Daoy (cell line): ENCODE data around the gene NUB1. TPM values are rescaled to one million over a fixed set of nuclear protein-coding genes. Genes with fewer than 3 reads are reported as not detected.
A peak's percentile ranks its signal among the peaks of the same experiment; 100 is the strongest.

Experiments used
- DNase-seq: peaks from one replicate; pipeline ENCODE4 v3.0.0-alpha.2; 2015; ENCODE audit warnings: low read depth
- total RNA-seq: library from RNA; depleted of rRNA; stranded (reverse); fragments of >200 nt; shearing (Covaris generic); gene quantifications from 2 replicates; pipeline ENCODE4 v1.2.3, GENCODE V29; 2014; rRNA removed

The NUB1 gene
- total RNA-seq, 1 experiment from 2014 or later, result 128 TPM

GRCh38 chr7:151423936-151424335, 82.3 kb downstream of the NUB1 start:
- no peak for DNase-seq

GRCh38 chr7:151424799-151425198, 83.2 kb downstream of the NUB1 start:
- no peak for DNase-seq

- peak; percentile 59 for DNase-seq
Observed at GRCh38 chr7:151425670-151426440, 84.2 kb downstream of the NUB1 start.

GRCh38 chr7:151426441-151426903, 84.9 kb downstream of the NUB1 start:
- peak; percentile 97 for DNase-seq

GRCh38 chr7:151426904-151427704, 85.5 kb downstream of the NUB1 start:
- DNase-seq, result no peak

GRCh38 chr7:151427705-151428377, 86.2 kb downstream of the NUB1 start:
- no peak for DNase-seq

Other genes with a start within 250 kb of the NUB1 start
- not detected in 2 replicates for gene GBX1, start 174.1 kb upstream of the NUB1 start, total RNA-seq
- not detected in 2 replicates for gene ASB10, start 154.6 kb upstream of the NUB1 start, total RNA-seq
- not detected in 2 replicates for gene H2BK1, start 131.3 kb upstream of the NUB1 start, total RNA-seq
- 116 and 126 TPM in 2 replicates for gene ABCF2, start 114.6 kb upstream of the NUB1 start, total RNA-seq
- 38.3 and 43.5 TPM in 2 replicates for gene CHPF2, start 109.3 kb upstream of the NUB1 start, total RNA-seq
- 25.6 and 29.9 TPM in 2 replicates for gene SMARCD3, start 93.1 kb upstream of the NUB1 start, total RNA-seq
- 0.06 and 0.48 TPM in 2 replicates for gene WDR86, start 68.2 kb downstream of the NUB1 start, total RNA-seq
- gene CRYGN, start 98.3 kb downstream of the NUB1 start, total RNA-seq, result 0.17 TPM in 1 of 2 replicates, not detected in the other
- gene RHEB, start 178.1 kb downstream of the NUB1 start, total RNA-seq, result 307 and 426 TPM in 2 replicates